GM21381 (cell line): ENCODE results near the gene TLR5.

ENCODE experiments used
- ATAC-seq: cut with Tn5 transposase; IDR thresholded peaks from one replicate; pipeline ENCODE4 v1.9.1; 2021; ENCODE audit warnings: mild to moderate bottlenecking, moderate library complexity; ENCODE audit not compliant: unreplicated experiment

Gene TLR5

GRCh38 chr1:223116950-223117349 lies 26.1 kb downstream of the TLR5 start:
- ATAC-seq = no peak

GRCh38 chr1:223114871-223115270 lies 28.2 kb downstream of the TLR5 start:
- ATAC-seq = no peak

GRCh38 chr1:223110952-223111351 lies 32.1 kb downstream of the TLR5 start:
- no peak for ATAC-seq

- no peak for ATAC-seq
These were observed 33.4 kb downstream of the TLR5 start for GRCh38 chr1:223109581-223110026.

- ATAC-seq = no peak
These were observed 36.2 kb downstream of the TLR5 start for GRCh38 chr1:223106856-223107255.

GRCh38 chr1:223105568-223105967 lies 37.5 kb downstream of the TLR5 start:
- ATAC-seq = no peak

- no peak for ATAC-seq
These were observed 40.1 kb downstream of the TLR5 start for GRCh38 chr1:223102797-223103533.

GRCh38 chr1:223097713-223098112 lies 45.3 kb downstream of the TLR5 start:
- ATAC-seq = no peak

- no peak for ATAC-seq
These were observed 47.2 kb downstream of the TLR5 start for GRCh38 chr1:223095870-223096269.

GRCh38 chr1:223091896-223092295 lies 51.2 kb downstream of the TLR5 start:
- no peak for ATAC-seq

GRCh38 chr1:223089250-223089649 lies 53.8 kb downstream of the TLR5 start:
- no peak for ATAC-seq

- ATAC-seq = no peak
These were observed 54.3 kb downstream of the TLR5 start for GRCh38 chr1:223088713-223089240.

GRCh38 chr1:223087291-223088255 lies 55.5 kb downstream of the TLR5 start:
- ATAC-seq = no peak

GRCh38 chr1:223084464-223084866 lies 58.6 kb downstream of the TLR5 start:
- ATAC-seq = no peak

GRCh38 chr1:223083831-223084230 lies 59.2 kb downstream of the TLR5 start:
- ATAC-seq = no peak

- no peak for ATAC-seq
These were observed 60.1 kb downstream of the TLR5 start for GRCh38 chr1:223082914-223083313.

- peak; percentile 98 for ATAC-seq
These were observed 61.7 kb downstream of the TLR5 start for GRCh38 chr1:223081181-223081994.

GRCh38 chr1:223079498-223079897 lies 63.5 kb downstream of the TLR5 start:
- no peak for ATAC-seq

GRCh38 chr1:223077247-223077833 lies 65.7 kb downstream of the TLR5 start:
- ATAC-seq = no peak

- ATAC-seq = no peak
These were observed 66.7 kb downstream of the TLR5 start for GRCh38 chr1:223076362-223076761.
